SH-SY5Y (cell line): ENCODE measurements around the gene NF1.

Experiments
- GATA2 ChIP-seq: IDR thresholded peaks from 2 replicates; pipeline ENCODE4 v1.6.1; 2011; ENCODE audit warnings: mild to moderate bottlenecking, low read depth, low read length
- GATA3 ChIP-seq: IDR thresholded peaks from 2 replicates; pipeline ENCODE4 v1.6.1; 2011; ENCODE audit warnings: low read depth, mild to moderate bottlenecking, low read length, moderate library complexity

NF1 gene

DNA sequence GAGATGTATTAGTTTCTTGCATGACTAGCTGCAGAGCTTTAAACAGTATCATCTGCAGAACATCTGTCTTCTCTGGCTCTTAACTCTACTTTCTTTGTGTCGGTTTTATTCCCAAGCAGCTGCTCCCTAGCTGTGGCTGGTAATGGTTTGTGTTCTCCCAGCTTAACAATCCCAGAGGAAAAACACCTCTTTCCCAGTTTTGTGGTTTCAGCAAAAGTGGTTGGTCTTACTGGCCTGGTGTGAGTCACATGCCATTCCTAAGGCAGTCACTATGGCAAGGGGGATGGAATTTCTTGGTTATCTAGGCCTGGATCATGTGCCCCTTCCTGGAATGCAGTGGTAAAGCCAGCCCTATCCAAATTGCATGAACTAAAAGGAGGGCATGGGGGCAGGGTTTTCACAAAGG is 174.8 kb downstream of the NF1 start:
- TF ChIP-seq GATA2 (no peak), GATA3 (no peak)

DNA sequence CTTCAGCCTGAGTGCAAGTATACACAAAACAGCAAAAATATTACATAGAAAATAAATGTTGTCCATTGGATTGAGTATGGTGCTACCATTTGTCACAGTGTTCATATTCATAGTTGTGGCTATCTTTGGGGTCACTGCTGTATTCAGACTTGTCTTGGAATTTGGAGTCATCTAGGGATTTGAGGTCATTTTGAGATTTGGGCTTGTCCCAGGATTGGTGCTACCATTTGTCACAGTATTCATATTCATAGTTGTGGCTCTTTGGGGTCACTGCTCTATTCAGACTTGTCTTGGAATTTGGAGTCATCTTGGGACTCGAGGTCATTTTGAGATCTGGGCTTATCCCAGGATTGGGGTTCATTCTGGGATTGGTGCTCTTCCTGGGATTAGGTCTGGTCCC is 177.5 kb downstream of the NF1 start:
- TF ChIP-seq GATA3 (no peak), GATA2 (no peak)

DNA sequence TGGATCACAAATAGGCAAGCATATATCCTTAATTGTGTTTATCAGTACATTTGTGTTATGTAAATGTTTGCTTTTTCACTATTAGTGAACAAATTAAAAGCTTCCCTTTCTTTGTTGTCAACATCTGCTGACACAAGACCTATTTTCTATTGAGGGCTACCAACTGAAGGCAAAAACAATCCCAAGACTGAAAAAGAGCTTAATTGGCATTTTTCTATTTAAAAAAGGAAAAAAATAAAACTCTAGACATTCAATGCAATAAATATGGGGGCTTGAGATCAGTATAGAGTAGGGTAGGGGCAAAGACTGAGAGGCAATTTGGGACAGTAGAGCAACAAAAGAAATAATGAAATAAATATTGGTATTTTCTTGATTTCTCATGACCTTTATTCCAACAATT is 178.0 kb downstream of the NF1 start:
- TF ChIP-seq GATA2: no peak
- TF ChIP-seq GATA3: no peak

DNA sequence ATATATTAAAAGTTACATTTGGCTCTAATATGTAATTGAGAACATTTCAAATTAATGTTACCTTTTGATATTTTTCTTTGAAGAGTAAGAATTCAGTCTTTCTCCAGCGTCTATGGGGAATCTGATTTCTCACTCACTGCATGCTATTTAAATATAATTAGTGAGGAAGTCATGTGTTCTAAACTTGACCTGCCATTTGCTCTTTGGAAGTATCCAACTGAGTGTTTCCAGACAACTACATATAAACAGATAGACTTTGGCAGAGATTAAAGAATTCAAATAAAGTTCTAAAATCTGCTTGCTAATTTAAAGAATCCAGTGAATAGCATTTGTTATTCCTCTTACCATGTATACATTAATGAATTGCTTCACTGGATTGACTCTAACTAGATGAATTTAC is 178.7 kb downstream of the NF1 start:
- TF ChIP-seq GATA2: no peak
- no peak for TF ChIP-seq GATA3

DNA sequence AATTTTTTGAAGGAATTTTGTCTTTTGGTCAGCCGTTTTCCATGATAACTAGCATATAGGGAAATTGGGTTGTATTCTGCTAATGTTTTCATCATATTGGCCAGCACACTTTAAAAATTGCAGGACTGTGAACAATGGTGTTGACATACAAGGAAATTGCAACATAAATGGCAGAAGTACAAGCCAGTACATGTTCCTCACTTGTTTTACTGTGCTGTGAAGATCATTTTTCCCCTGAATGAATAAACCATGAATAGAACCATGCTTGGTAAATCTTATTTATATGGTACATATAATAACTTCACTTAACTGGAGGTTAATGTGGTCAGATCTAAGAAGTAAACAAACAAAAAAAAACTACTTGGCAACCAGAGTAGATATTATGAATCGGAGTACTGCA is 179.5 kb downstream of the NF1 start:
- TF ChIP-seq GATA3: no peak
- no peak for TF ChIP-seq GATA2

DNA sequence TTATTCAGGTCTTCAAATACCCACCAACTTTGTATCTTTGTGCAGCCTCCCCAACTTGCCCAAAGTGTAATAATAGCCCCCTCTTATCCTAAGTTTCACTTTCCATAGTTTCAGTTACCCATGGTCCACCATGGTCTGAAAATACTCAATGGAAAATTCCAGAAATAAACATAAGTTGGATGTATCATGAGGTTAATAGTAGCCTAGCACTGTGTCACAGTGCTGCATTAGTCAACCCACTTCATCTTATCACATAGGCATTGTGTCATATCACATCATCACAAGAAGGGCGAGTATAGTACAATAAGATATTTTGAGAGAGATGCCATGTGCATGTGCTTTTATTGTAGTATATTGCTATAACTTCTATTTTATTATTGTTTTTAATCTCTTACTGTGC is 180.3 kb downstream of the NF1 start:
- no peak for TF ChIP-seq GATA2
- TF ChIP-seq GATA3: no peak

DNA sequence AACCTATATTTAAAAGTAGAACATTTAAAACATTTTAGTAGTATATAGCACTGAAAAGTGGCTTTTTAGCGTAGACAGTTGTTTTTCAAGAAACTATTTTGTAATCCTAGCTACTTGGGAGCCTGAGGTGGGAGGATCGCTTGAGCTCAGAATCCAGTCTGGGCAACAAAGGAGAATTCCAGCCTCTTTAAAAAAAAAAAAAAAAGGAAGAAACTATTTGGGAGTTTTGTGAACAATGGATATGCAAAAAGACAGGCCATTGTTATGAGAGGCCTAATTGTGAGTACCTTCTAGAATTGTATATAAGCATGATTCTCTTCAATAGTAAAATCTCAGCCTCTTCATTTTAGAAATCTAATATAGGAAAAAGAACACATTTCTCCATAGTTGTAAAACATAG is 184.6 kb downstream of the NF1 start:
- no peak for TF ChIP-seq GATA3
- no peak for TF ChIP-seq GATA2

DNA sequence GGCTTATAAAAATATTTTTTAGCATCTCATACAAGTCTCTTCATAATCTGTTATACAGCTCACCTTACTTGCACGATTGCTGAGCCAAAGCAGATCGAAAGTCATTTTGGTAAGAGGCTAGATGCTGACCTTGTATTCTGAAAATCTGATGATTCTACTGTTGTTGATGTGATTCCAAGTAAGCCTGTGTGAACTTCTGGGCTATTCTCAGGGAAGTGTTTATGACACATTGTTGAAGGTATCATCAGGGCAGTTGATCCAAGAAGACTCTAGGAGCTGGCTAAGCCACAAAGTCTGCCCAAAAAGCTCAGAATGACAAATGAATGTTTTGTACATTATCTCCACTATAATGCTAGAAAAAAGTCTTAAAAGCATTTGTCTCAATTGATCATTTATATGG is 186.3 kb downstream of the NF1 start:
- TF ChIP-seq GATA3 (no peak), GATA2 (no peak)

DNA sequence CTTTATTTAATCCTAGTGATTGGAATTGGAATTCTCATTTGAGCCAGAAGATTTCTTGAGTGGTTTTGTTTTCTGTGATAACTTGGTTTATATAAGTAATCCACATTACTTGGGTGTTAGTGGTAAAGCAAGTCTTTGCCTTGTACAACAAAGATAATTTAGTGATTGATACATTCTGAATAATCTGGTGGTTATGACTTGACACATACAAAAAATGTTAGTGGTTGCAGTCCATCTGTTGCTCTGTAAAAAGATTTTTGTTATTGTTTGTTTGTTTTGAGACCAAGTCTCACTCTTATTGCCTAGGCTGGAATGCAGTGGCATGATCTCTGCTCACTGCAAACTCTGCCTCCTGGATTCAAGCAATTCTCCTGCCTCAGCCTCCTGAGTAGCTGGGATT is 189.1 kb downstream of the NF1 start:
- no peak for TF ChIP-seq GATA3
- TF ChIP-seq GATA2: no peak

DNA sequence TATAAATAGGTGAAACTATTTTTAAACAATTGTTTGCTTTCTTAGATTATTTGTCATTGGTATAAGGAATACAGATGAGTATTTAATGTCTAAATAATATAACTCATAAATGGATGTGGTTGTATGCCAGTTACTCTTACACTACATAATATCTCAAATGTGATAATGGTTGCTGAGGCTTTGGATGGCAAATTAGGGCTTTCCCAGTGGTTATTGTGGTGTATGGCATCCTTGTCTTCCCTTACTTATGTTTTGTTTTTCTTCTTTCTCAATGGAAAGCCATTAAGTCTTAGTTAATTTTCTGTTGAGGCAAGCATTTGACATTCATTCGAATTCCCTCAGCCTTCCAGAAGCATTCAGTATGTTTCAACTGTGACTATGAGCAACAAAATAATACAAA is 191.8 kb downstream of the NF1 start:
- no peak for TF ChIP-seq GATA3
- no peak for TF ChIP-seq GATA2

DNA sequence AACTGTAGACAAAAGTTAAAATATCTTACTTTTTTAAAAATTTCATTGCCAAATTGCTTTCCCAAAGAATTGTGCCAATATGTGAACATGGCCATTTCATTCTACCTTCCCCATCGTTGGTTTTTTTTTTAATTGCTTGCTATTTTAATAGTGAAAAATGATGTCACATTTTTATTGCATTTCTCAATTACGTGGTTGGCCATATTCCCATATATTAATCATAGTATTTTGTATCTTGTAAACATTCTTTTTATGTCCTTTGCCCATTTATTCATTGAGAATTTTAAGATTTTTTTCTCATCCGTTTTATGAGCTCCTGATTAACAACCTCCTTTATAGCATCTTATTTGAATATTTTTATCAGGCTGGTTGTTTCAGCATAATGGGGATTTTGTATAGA is 195.0 kb downstream of the NF1 start:
- TF ChIP-seq GATA2 (no peak), GATA3 (no peak)

DNA sequence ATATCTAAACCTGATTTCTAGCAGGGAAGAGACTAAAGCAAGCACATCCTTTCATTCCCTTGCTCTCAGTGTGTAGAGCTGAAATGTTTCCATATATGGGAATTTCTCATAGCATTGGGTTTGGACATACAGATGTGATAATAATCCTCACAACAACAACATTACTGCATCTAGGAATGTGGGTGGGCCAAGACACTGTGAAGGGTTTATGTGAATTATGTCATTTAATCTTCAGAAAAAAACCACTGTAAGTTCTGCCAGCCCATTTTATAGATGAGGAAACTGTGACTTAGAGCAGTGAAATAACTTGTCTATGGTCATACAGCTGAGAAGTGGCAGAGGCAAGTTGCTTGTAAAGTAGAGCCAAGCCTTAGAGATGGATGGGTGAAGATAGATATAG is 197.0 kb downstream of the NF1 start:
- TF ChIP-seq GATA3: no peak

DNA sequence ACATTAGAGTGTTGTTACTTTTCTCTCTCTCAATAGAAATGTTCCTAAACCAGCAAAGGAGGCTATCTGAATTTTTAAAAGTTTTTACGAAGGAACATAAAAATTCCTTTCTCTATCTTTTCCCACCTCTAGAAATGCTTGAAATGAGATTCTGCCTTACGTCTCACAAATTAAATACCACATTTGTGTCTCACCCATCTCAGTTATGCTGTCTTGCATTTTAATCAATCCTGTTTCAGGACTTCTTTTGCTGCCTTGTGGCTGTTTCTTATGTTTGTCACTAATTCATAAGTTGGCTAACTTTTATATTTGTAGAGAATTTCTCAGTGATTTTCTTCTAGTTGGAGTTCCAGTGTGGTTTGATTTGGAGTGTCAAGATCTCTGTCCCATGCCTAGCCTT is 198.8 kb downstream of the NF1 start:
- no peak for TF ChIP-seq GATA2
- TF ChIP-seq GATA3: no peak

DNA sequence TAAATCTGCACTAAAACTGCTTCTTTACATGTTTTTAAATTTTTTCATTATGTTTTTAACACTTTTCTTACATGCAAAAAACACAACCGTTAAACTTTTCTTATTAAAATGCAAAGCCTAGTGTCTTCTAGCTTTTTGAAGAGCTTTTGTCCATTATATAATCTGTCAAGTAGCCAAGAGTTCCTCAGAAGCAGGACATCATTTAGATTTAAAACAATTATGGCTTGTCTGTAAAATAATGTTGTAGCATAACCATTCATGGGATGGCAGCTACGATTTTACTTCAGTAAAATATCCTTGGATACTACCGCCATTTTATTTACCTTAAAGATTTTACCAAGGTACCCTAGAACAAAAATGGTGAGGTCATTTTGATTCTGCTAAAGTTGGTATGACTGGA is 199.5 kb downstream of the NF1 start:
- TF ChIP-seq GATA3 (no peak), GATA2 (no peak)

DNA sequence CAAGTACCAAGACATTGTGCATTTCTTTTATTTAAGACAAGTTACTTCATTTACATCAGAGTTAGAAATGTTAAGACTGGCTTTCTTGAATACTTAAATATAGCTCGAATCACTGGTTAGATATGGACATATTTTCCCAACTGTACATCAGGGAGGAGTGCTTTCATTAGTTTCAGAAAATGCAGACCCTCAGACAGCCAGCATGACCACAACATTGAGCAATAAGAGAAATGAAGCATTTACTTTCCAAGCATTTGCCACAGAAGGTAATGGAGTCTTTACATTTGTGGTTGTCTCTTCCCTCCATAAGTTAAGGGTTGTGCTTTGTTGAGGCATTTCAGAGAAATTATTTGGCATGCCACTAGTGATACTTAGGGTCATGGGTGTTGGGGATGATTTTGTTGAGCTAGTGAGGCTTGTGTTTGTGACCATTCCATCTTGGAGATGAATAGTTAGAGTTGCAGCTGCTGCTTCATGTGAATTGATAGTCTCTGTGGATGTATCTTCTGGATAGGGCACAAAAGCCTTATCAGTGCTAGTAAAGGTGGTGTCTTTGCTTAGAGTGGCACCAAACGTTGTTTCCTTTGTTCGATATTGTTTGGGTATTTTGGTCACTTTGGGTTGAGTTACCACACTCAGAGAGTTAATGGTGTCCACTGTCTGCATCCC is 200.2 kb downstream of the NF1 start:
- TF ChIP-seq GATA3: no peak
- TF ChIP-seq GATA2: no peak

DNA sequence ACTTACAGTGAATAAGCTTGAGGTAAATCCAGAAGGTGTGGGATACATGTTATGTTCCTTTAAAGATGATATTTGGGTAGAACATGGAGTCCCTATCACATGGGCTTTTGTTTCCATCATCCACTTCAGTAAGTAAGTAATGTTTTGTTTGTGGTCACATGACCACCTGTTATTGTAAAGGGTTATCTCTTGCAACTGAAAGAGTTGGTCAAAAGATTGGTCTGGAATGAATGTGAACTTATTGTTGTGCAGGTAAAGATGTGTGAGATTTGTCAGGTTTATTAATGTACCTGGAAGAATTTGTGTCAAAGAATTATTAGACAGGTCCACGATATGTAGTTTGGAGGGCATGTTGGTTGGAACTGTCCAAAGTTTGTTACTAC is 200.7 kb downstream of the NF1 start:
- TF ChIP-seq GATA2 (no peak), GATA3 (no peak)
